GM12801 (cell line): ENCODE measurements around the gene IGSF21.

Source experiments
- CTCF ChIP-seq: IDR thresholded peaks from one replicate; pipeline ENCODE4 v1.5.1; 2011; ENCODE audit warnings: control low read depth; ENCODE audit not compliant: insufficient read length; ENCODE audit errors: extremely low read depth

Gene IGSF21

DNA sequence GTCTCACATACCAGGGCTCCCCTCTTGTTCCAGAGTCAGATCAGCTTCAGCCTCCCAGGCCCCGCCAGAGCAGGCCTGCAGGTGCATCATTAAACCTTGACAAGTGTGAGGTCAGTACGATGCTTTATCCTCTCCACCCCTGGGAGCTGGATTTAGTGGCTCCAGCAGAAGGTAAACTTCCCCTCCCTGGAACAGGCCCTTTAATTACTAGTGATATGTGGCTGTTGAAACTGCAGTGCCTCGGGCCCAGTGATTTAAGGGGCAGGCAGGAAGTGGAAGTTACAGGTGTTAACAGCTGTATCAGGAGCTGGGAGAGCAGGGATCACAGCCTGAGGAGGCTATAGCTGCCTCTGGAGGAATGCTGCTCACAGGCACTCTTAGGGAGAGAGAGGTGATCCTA lies 240.8 kb downstream of the IGSF21 start:
- no peak for TF ChIP-seq CTCF

DNA sequence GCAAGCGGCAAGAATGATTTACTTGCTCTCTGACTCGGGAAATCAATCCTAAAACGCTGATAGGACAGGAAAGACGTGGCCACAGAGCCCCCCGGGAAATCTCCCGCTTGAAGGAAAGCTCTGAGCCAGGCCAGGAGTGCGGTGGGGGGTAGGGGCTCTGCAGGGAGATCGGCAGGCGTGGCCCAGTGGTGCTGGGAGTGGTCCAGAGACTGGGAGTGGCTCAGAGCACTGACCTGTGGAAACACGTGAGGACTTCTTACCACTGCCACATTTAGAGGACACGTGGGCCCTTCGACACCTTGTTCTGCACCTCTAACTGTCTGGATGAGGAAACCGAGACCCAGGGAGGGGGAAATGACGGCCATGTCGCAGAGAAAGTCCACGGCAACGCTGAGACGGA lies 243.1 kb downstream of the IGSF21 start:
- TF ChIP-seq CTCF, result no peak

GRCh38 chr1:18351735-18352134 lies 244.1 kb downstream of the IGSF21 start:
- no peak for TF ChIP-seq CTCF

- TF ChIP-seq CTCF, result no peak
These were observed 245.2 kb downstream of the IGSF21 start for GRCh38 chr1:18352636-18353265.

DNA sequence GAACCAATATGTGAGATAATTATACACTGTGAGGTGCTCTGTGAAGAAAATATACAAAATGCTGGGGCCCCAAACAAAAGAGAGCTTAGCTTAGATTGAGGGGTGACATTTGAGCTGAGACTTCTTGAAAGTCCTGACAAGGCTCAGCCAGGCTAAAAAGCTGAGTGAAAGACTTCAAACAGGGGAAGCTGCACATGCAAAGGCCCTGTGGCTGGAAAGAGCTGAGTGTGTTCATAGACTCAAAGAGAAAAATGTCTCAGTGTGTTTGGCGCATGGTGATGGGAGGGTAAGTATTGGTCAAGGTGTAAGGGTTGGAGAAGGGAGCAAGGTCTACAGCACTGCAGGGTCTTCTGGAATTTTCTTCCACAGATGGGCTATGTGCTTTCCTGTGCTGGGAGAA lies 245.9 kb downstream of the IGSF21 start:
- no peak for TF ChIP-seq CTCF

- no peak for TF ChIP-seq CTCF
These were observed 246.4 kb downstream of the IGSF21 start for GRCh38 chr1:18353992-18354391.

DNA sequence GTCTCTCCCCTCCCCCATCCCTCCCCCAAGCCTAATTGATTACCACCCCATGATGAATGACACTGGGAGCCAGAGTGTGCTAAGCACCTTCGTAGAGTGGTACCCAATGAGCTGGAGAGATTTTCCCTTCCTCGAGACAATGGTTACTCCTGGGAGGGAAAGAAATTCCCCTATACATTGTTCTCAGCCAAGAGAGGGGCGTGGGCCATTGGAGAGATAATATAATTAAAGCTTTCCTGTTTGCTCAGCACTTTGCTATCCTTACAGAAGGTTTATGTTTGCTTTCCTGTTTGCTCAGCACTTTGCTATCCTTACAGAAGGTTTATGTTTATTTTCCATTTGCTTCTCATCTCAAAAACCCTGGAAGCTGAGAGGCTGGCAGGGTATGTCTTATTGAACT lies 247.0 kb downstream of the IGSF21 start:
- TF ChIP-seq CTCF, result no peak
